ENCODE results near the gene SLC1A5. TPM values are rescaled to one million over a fixed set of nuclear protein-coding genes. Genes with fewer than 3 reads are reported as not detected.
A peak's percentile ranks its signal among the peaks of the same experiment; 100 is the strongest.

SLC1A5 gene
- polyA plus RNA-seq, 1 donor: 84.9 TPM

GRCh38 chr19:46803555-46803954 is 15.2 kb upstream of the SLC1A5 start:
- DNase-seq: peak; percentile 90 to 94
- H3K27ac ChIP-seq (ENCODE audit: low read length): peak overlapping the region; percentile 92
- H3K9me3 ChIP-seq (ENCODE audit: control insufficient read depth, low read depth, low read length): no peaks in the 10 kb centered on the region
- no peak overlapping the region for H3K4me3 ChIP-seq (ENCODE audit: low read length)
- no peaks in the 10 kb centered on the region for H3K27me3 ChIP-seq (ENCODE audit: control insufficient read depth, insufficient read depth, low read length)
- peaks cover 32% of the 10 kb centered on the region for H3K4me1 ChIP-seq (ENCODE audit: control insufficient read depth, insufficient read depth, low read length)
- WGBS (ENCODE audit: insufficient coverage, low lambda C conversion rate): no CpG with 5 or more reads among the region's 2 CpGs
- no peaks in the 10 kb centered on the region for H3K36me3 ChIP-seq (ENCODE audit: control insufficient read depth, insufficient read depth, low read length)

DNA sequence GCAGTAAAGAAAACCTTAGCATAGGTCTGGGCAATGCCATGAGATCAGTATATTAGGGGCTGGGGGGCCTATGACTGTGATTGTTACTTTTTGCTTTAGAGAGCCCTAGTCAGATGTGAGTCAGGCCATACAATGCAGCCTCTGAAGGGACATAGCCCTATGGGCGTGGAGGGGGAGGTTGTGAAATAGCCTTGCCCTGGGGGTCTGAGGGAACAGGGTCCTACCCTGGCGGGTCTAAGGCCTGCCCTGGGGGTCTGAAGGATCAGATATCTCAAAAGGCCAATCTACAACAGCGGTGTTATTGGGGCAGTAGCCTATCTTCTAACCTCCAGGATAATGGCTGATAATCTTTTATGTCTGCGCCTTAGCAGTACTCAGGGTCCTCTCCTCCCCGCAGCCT is 13.8 kb upstream of the SLC1A5 start:
- Histone ChIP-seq H3K9me3 (ENCODE audit: control insufficient read depth, low read depth, low read length) (no peaks in the 10 kb centered on the region), H3K4me3 (ENCODE audit: low read length) (no peak overlapping the region), H3K27ac (ENCODE audit: low read length) (peak overlapping the region; percentile 7), H3K27me3 (ENCODE audit: control insufficient read depth, insufficient read depth, low read length) (no peaks in the 10 kb centered on the region), H3K4me1 (ENCODE audit: control insufficient read depth, insufficient read depth, low read length) (peaks cover 32% of the 10 kb centered on the region), H3K36me3 (ENCODE audit: control insufficient read depth, insufficient read depth, low read length) (no peaks in the 10 kb centered on the region)
- WGBS (ENCODE audit: insufficient coverage, low lambda C conversion rate): no CpG with 5 or more reads among the region's 5 CpGs
- no peak for DNase-seq

GRCh38 chr19:46798713-46799112 is 10.3 kb upstream of the SLC1A5 start:
- no CpG with 5 or more reads among the region's 2 CpGs for WGBS (ENCODE audit: insufficient coverage, low lambda C conversion rate)

DNA sequence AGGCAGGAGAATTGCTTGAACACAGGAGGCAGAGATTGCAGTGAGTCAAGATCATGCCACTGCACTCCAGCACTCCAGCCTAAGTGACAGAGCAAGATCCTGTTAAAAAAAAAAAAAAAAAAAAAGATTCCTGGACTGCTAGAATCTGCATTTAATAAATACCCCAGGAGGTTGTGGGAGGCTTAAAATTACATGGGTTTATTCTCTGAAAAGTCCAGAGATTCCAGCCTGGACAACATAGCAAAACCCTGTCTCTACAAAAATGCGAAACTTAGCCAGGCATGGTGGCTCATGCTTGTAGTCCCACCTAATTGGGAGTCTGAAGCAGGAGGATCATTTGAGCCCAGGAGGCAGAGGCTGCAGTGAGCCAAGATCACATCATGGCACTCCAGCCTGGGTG is 9.5 kb upstream of the SLC1A5 start:
- no CpG with 5 or more reads among the region's 1 CpG for WGBS (ENCODE audit: insufficient coverage, low lambda C conversion rate)
- Histone ChIP-seq H3K4me1 (ENCODE audit: control insufficient read depth, insufficient read depth, low read length) (peaks cover 16% of the 10 kb centered on the region), H3K36me3 (ENCODE audit: control insufficient read depth, insufficient read depth, low read length) (no peaks in the 10 kb centered on the region), H3K4me3 (ENCODE audit: low read length) (no peak overlapping the region), H3K27ac (ENCODE audit: low read length) (no peak overlapping the region), H3K9me3 (ENCODE audit: control insufficient read depth, low read depth, low read length) (no peaks in the 10 kb centered on the region), H3K27me3 (ENCODE audit: control insufficient read depth, insufficient read depth, low read length) (no peaks in the 10 kb centered on the region)
- DNase-seq: no peak

More at GRCh38 chr19:46798713-46799112, 10.3 kb upstream of the SLC1A5 start:
- Histone ChIP-seq H3K4me3 (ENCODE audit: low read length) (no peak overlapping the region), H3K27ac (ENCODE audit: low read length) (no peak overlapping the region), H3K9me3 (ENCODE audit: control insufficient read depth, low read depth, low read length) (no peaks in the 10 kb centered on the region), H3K36me3 (ENCODE audit: control insufficient read depth, insufficient read depth, low read length) (no peaks in the 10 kb centered on the region), H3K27me3 (ENCODE audit: control insufficient read depth, insufficient read depth, low read length) (no peaks in the 10 kb centered on the region), H3K4me1 (ENCODE audit: control insufficient read depth, insufficient read depth, low read length) (peaks cover 24% of the 10 kb centered on the region)
- no peak for DNase-seq

GRCh38 chr19:46791944-46792343 is 3.5 kb upstream of the SLC1A5 start:
- WGBS (ENCODE audit: insufficient coverage, low lambda C conversion rate): 50% methylated on average over 1 of the region's 5 CpGs
- Histone ChIP-seq H3K36me3 (ENCODE audit: control insufficient read depth, insufficient read depth, low read length) (no peaks in the 10 kb centered on the region), H3K27ac (ENCODE audit: low read length) (no peak overlapping the region), H3K27me3 (ENCODE audit: control insufficient read depth, insufficient read depth, low read length) (no peaks in the 10 kb centered on the region), H3K9me3 (ENCODE audit: control insufficient read depth, low read depth, low read length) (no peaks in the 10 kb centered on the region), H3K4me1 (ENCODE audit: control insufficient read depth, insufficient read depth, low read length) (peaks cover 12% of the 10 kb centered on the region), H3K4me3 (ENCODE audit: low read length) (no peak overlapping the region)
- DNase-seq: no peak

DNA sequence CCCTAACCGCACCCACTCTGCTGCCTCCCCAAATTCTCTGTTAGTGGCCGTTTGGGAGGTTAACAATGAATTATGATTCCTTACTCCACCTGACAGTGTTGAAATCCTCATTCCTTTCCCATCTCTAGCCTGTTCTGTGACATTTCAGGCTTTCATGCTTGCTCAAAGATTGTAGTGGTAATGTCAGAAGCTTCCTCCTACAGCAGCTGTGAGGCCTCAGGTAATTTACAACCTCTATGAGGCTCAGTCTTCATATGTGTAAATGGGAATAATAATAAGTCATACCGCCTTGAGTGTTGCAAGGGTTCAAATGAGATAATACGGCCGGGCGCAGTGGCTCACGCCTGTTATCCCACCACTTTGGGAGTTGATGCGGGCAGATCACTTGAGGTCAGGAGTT is 977 bp upstream of the SLC1A5 start:
- no peaks in the 10 kb centered on the region for H3K9me3 ChIP-seq (ENCODE audit: control insufficient read depth, low read depth, low read length)
- H3K36me3 ChIP-seq (ENCODE audit: control insufficient read depth, insufficient read depth, low read length): peaks cover 6% of the 10 kb centered on the region
- 100% methylated on average over 1 of the region's 8 CpGs for WGBS (ENCODE audit: insufficient coverage, low lambda C conversion rate)
- H3K27me3 ChIP-seq (ENCODE audit: control insufficient read depth, insufficient read depth, low read length): no peaks in the 10 kb centered on the region
- no peak for DNase-seq
- H3K27ac ChIP-seq (ENCODE audit: low read length): no peak overlapping the region
- H3K4me1 ChIP-seq (ENCODE audit: control insufficient read depth, insufficient read depth, low read length): peaks cover 22% of the 10 kb centered on the region
- no peak overlapping the region for H3K4me3 ChIP-seq (ENCODE audit: low read length)

DNA sequence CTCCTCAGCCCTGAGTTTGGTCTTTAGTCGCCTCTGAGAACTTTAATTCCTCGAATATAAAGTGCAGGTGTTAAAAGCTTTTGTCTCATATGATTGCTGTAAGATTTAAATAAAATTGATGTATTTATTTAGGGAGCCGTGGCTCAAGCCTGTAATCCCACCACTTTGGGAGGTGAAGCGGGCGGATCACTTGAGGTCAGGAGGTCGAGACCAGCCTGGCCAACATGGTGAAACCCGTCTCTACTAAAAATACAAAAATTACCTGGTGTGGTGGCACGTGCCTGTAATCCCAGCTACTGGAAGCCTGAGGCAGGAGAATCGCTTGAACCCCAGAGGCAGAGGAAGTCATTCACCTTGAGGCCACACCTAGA is 559 bp upstream of the SLC1A5 start:
- H3K36me3 ChIP-seq (ENCODE audit: control insufficient read depth, insufficient read depth, low read length): peaks cover 8% of the 10 kb centered on the region
- H3K27me3 ChIP-seq (ENCODE audit: control insufficient read depth, insufficient read depth, low read length): no peaks in the 10 kb centered on the region
- H3K4me1 ChIP-seq (ENCODE audit: control insufficient read depth, insufficient read depth, low read length): peaks cover 26% of the 10 kb centered on the region
- H3K4me3 ChIP-seq (ENCODE audit: low read length): peak overlapping the region; percentile 97
- no peak overlapping the region for H3K27ac ChIP-seq (ENCODE audit: low read length)
- no peaks in the 10 kb centered on the region for H3K9me3 ChIP-seq (ENCODE audit: control insufficient read depth, low read depth, low read length)
- no CpG with 5 or more reads among the region's 9 CpGs for WGBS (ENCODE audit: insufficient coverage, low lambda C conversion rate)
- DNase-seq: no peak

DNA sequence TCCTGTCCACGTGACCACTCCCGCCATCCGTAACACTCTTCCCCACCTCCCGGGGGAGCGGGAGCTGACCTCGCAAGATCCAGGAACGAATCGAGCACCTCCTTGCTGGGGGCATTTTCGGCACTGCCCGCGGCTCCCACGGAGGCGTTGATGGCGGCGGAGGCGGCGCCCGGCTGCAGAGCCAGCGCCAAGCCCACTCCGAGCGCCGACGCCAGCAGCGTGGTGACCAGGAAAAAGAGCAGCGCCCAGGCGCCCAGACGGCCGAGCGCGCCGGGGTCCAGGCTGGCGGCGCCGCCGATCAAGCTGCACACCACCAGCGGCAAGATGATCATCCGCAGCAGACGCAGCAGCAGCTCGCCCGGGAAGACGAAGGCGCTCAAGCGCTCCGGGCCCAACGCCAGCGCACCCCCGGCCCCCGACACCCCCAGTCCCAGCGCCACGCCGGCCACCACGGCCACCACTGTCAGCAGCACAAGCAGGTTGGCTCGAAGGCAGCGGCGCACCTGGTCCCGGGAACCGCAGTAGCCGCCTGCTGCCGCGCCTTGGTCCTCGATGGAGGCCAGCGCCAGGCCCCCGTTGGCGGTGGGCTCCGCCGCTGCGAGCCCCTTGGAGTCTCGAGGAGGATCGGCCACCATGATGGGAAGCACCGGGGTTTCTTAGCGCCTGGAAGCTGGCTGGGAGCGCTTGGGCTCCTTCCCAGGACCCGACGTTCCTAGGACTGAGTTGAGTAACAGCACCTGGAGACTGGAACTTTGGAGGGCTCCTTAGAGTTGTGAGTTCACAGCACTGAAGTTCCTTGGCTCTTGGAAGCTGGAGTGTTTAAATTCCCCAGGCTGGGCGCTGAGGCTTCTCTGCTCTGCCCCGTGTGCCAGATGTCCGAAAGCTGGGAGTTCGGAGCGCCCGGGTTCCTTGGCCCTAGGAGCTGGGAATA is 798 bp downstream of the SLC1A5 start:
- peak overlapping the region; percentile 83 for H3K27ac ChIP-seq (ENCODE audit: low read length)
- DNase-seq: peak; percentile 58 to 84
- peaks cover 20% of the 10 kb centered on the region for H3K36me3 ChIP-seq (ENCODE audit: control insufficient read depth, insufficient read depth, low read length)
- H3K27me3 ChIP-seq (ENCODE audit: control insufficient read depth, insufficient read depth, low read length): no peaks in the 10 kb centered on the region
- H3K4me1 ChIP-seq (ENCODE audit: control insufficient read depth, insufficient read depth, low read length): peaks cover 28% of the 10 kb centered on the region
- peak overlapping the region; percentile 97 for H3K4me3 ChIP-seq (ENCODE audit: low read length)
- no peaks in the 10 kb centered on the region for H3K9me3 ChIP-seq (ENCODE audit: control insufficient read depth, low read depth, low read length)
- WGBS (ENCODE audit: insufficient coverage, low lambda C conversion rate): no CpG with 5 or more reads among the region's 80 CpGs

GRCh38 chr19:46787040-46787330 is 1.4 kb downstream of the SLC1A5 start:
- Histone ChIP-seq H3K27ac (ENCODE audit: low read length) (peak overlapping the region; percentile 83), H3K27me3 (ENCODE audit: control insufficient read depth, insufficient read depth, low read length) (no peaks in the 10 kb centered on the region), H3K9me3 (ENCODE audit: control insufficient read depth, low read depth, low read length) (no peaks in the 10 kb centered on the region), H3K4me3 (ENCODE audit: low read length) (peak overlapping the region; percentile 97), H3K4me1 (ENCODE audit: control insufficient read depth, insufficient read depth, low read length) (peaks cover 28% of the 10 kb centered on the region), H3K36me3 (ENCODE audit: control insufficient read depth, insufficient read depth, low read length) (peaks cover 26% of the 10 kb centered on the region)
- no CpG with 5 or more reads among the region's 5 CpGs for WGBS (ENCODE audit: insufficient coverage, low lambda C conversion rate)
- no peak for DNase-seq

GRCh38 chr19:46786236-46787039 is 2.0 kb downstream of the SLC1A5 start:
- H3K27ac ChIP-seq (ENCODE audit: low read length): peak overlapping the region; percentile 83
- H3K36me3 ChIP-seq (ENCODE audit: control insufficient read depth, insufficient read depth, low read length): peaks cover 32% of the 10 kb centered on the region
- no peaks in the 10 kb centered on the region for H3K27me3 ChIP-seq (ENCODE audit: control insufficient read depth, insufficient read depth, low read length)
- no peaks in the 10 kb centered on the region for H3K9me3 ChIP-seq (ENCODE audit: control insufficient read depth, low read depth, low read length)
- peak; percentile 84 to 92 for DNase-seq
- WGBS (ENCODE audit: insufficient coverage, low lambda C conversion rate): 5% methylated on average over 4 of the region's 20 CpGs
- H3K4me3 ChIP-seq (ENCODE audit: low read length): peak overlapping the region; percentile 97
- H3K4me1 ChIP-seq (ENCODE audit: control insufficient read depth, insufficient read depth, low read length): peaks cover 28% of the 10 kb centered on the region
